Measurements from ENCODE around the gene PRMT9. TPM values are rescaled to one million over a fixed set of nuclear protein-coding genes. Genes with fewer than 3 reads are reported as not detected.

Gene PRMT9
- total and polyA plus RNA-seq, 9 of the 15 experiments (the other 6 are each of a cell fraction or from before 2014, with no cell fraction given), result 3.5 to 15.6 (median 7.2) TPM

DNA sequence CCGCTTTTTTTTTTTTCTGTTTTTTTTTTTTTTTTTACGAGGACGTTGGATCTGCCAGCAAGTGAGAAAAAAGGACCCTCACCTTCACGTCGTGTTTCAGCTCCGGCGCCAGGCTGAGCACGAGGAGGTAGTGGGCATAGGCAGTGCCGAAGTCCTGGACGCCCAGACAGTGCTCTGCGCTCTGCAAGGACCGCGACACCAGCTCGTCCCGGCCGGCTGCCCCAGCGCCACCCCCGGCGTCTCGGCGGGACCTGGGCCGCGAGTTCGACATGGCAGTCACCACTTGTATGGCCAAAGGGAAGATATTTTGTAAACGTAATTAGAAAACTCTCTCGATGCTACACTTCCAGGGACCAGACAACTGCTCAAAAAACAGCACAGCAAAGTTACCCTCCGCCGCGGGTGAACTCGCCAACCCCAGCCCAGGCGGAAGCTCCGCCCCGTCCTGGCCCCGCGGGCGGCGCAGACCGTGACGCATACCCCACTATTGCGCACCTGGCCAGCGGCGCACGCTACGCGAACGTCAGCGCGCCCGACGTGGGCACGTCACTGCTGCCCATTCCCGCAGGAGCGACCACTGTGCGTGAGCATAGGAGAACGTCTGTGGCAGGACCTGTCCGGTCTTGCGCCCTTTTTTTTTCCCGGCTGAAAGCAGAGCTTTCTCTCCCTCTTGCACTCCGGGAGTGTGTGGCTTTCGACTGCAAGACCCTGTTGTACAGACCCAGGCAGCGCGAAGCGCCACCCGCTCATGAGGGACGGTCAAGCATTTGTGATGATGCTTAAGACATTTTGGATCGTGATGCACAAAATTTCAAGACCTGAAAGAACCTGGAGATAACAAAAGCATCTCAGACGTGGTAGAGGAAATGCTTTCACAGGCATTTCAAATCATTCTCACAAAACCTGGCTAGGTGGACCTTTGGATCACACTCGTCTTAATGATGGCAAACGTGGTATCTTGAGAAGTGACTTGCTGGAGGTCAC lies at the start of gene PRMT9 (continued):
- TF ChIP-seq, protein P1, sequence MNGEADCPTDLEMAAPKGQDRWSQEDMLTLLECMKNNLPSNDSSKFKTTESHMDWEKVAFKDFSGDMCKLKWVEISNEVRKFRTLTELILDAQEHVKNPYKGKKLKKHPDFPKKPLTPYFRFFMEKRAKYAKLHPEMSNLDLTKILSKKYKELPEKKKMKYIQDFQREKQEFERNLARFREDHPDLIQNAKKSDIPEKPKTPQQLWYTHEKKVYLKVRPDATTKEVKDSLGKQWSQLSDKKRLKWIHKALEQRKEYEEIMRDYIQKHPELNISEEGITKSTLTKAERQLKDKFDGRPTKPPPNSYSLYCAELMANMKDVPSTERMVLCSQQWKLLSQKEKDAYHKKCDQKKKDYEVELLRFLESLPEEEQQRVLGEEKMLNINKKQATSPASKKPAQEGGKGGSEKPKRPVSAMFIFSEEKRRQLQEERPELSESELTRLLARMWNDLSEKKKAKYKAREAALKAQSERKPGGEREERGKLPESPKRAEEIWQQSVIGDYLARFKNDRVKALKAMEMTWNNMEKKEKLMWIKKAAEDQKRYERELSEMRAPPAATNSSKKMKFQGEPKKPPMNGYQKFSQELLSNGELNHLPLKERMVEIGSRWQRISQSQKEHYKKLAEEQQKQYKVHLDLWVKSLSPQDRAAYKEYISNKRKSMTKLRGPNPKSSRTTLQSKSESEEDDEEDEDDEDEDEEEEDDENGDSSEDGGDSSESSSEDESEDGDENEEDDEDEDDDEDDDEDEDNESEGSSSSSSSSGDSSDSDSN (IDR thresholded peaks at IDR 0.05; ENCODE audit: borderline replicate concordance in 1 of 2, low read depth in 2 of 2, low read length in 2 of 2), result peak; percentile 66 to 83; a peak in 2 of 4 replicates
- TF ChIP-seq KDM1A (IDR thresholded peaks at IDR 0.05) (no peak), ZNF212 (CRISPR knock-in tag; IDR thresholded peaks at IDR 0.05) (no peak), ZC3H8 (IDR thresholded peaks at IDR 0.05) (no peak), NR4A1 (CRISPR knock-in tag; IDR thresholded peaks at IDR 0.05) (no peak), NR4A1 (tag; IDR thresholded peaks at IDR 0.05) (no peak), HMG20B (CRISPR knock-in tag; IDR thresholded peaks at IDR 0.05) (no peak), TSC22D4 (tag; IDR thresholded peaks at IDR 0.05) (no peak), TEAD4 (IDR thresholded peaks at IDR 0.05; ENCODE audit: low read length) (peak; percentile 26), TEAD4 (CRISPR knock-in tag; IDR thresholded peaks at IDR 0.05; ENCODE audit: borderline replicate concordance) (no peak), TARDBP (IDR thresholded peaks at IDR 0.05) (0 out of 2 replicates have a peak, but pooled peaks have one; percentile 62), TAF7 (tag; IDR thresholded peaks at IDR 0.05) (no peak), TAL1 (IDR thresholded peaks at IDR 0.05) (no peak), FOXM1 (IDR thresholded peaks at IDR 0.05; ENCODE audit: low read depth) (no peak), FOXM1 (CRISPR knock-in tag; IDR thresholded peaks at IDR 0.05; ENCODE audit: low read depth) (0 out of 2 replicates have a peak, but pooled peaks have one; percentile 40), HCFC1 (IDR thresholded peaks at IDR 0.05; ENCODE audit: low read depth, low read length) (peak; percentile 72), PYGO2 (tag; IDR thresholded peaks at IDR 0.05) (no peak), PHTF2 (CRISPR knock-in tag; IDR thresholded peaks at IDR 0.05) (no peak), CREB1 (IDR thresholded peaks at IDR 0.05) (peak; percentile 99), CREB1 (CRISPR knock-in tag; IDR thresholded peaks at IDR 0.05) (peak; percentile 98), BCOR (IDR thresholded peaks at IDR 0.05) (peak; percentile 6; the same call in 1 of the 2 replicates)
- TF ChIP-seq, protein P2, sequence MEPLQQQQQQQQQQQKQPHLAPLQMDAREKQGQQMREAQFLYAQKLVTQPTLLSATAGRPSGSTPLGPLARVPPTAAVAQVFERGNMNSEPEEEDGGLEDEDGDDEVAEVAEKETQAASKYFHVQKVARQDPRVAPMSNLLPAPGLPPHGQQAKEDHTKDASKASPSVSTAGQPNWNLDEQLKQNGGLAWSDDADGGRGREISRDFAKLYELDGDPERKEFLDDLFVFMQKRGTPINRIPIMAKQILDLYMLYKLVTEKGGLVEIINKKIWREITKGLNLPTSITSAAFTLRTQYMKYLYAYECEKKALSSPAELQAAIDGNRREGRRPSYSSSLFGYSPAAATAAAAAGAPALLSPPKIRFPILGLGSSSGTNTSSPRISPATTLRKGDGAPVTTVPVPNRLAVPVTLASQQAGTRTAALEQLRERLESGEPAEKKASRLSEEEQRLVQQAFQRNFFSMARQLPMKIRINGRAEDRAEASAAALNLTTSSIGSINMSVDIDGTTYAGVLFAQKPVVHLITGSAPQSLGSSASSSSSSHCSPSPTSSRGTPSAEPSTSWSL (CRISPR knock-in tag; IDR thresholded peaks at IDR 0.05; ENCODE audit: borderline replicate concordance), result no peak
- TF ChIP-seq, protein P3, sequence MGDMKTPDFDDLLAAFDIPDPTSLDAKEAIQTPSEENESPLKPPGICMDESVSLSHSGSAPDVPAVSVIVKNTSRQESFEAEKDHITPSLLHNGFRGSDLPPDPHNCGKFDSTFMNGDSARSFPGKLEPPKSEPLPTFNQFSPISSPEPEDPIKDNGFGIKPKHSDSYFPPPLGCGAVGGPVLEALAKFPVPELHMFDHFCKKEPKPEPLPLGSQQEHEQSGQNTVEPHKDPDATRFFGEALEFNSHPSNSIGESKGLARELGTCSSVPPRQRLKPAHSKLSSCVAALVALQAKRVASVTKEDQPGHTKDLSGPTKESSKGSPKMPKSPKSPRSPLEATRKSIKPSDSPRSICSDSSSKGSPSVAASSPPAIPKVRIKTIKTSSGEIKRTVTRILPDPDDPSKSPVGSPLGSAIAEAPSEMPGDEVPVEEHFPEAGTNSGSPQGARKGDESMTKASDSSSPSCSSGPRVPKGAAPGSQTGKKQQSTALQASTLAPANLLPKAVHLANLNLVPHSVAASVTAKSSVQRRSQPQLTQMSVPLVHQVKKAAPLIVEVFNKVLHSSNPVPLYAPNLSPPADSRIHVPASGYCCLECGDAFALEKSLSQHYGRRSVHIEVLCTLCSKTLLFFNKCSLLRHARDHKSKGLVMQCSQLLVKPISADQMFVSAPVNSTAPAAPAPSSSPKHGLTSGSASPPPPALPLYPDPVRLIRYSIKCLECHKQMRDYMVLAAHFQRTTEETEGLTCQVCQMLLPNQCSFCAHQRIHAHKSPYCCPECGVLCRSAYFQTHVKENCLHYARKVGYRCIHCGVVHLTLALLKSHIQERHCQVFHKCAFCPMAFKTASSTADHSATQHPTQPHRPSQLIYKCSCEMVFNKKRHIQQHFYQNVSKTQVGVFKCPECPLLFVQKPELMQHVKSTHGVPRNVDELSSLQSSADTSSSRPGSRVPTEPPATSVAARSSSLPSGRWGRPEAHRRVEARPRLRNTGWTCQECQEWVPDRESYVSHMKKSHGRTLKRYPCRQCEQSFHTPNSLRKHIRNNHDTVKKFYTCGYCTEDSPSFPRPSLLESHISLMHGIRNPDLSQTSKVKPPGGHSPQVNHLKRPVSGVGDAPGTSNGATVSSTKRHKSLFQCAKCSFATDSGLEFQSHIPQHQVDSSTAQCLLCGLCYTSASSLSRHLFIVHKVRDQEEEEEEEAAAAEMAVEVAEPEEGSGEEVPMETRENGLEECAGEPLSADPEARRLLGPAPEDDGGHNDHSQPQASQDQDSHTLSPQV (IDR thresholded peaks at IDR 0.05), result no peak

Measured in K562 (cell line).